ENCODE measurements around the gene CHRNB1.

Gene CHRNB1

GRCh38 chr17:7436556-7437368 is 8.1 kb upstream of the CHRNB1 start:
- in situ Hi-C loops (cut with MboI; ENCODE audit: low sequenced_read_pairs) = no loop called here

GRCh38 chr17:7437369-7437863 is 7.4 kb upstream of the CHRNB1 start:
- in situ Hi-C loops (cut with MboI; ENCODE audit: low sequenced_read_pairs) = no loop called here

GRCh38 chr17:7437950-7438614 is 6.8 kb upstream of the CHRNB1 start:
- in situ Hi-C loops (cut with MboI; ENCODE audit: low sequenced_read_pairs) = no loop called here

GRCh38 chr17:7438656-7439460 is 6.0 kb upstream of the CHRNB1 start:
- in situ Hi-C loops (cut with MboI; ENCODE audit: low sequenced_read_pairs) = no loop called here

DNA sequence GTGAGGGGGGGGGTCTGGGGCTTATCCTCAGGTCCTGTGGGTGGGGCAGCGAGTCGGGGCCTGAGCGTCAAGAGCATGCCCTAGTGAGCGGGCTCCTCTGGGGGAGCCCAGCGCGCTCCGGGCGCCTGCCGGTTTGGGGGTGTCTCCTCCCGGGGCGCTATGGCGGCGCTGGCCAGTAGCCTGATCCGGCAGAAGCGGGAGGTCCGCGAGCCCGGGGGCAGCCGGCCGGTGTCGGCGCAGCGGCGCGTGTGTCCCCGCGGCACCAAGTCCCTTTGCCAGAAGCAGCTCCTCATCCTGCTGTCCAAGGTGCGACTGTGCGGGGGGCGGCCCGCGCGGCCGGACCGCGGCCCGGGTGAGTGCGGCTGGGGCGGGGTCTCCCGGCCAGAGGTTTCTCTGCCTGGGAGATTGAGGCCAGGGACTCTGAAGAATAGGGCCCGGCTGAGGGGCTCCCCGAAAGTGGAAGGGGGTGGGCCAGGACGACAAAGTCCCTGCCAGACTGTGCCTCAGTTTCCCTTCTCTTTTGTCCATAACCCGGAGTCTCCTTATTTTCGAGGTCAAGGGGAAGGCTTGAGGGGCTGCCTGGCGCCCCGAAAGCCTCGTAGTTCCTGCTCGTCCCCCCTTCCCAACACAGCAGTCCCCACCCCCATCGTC is 5.3 kb upstream of the CHRNB1 start, which contains the start of gene FGF11:
TSS of gene FGF11 (plus strand) at position 51 of the 651 bp plus-strand sequence. CDS start at position 160, 109 bp downstream.
- in situ Hi-C loops (cut with MboI; ENCODE audit: low sequenced_read_pairs) = no loop called here

GRCh38 chr17:7440113-7440833 is 4.6 kb upstream of the CHRNB1 start:
- in situ Hi-C loops (cut with MboI; ENCODE audit: low sequenced_read_pairs) = no loop called here

DNA sequence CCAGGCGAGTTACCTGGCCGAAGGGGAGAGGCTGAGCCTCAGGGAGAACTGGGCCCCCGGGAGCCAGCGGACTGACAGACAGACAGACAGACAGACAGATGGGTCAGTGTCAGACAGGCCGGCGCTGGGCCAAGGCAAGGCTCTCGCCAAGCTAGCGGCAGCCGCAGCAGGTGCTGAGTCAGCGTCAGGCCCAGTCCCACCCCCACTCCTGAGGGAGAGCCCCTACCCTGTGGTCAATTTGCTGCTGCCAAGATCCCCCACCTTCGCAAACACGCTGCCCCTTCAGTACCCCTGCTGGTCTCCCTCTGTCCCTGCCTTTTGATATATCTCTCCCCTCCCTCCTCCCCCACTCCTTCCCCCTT is 4.0 kb upstream of the CHRNB1 start:
- in situ Hi-C loops (cut with MboI; ENCODE audit: low sequenced_read_pairs) = no loop called here

- in situ Hi-C loops (cut with MboI; ENCODE audit: low sequenced_read_pairs) = no loop called here
Observed at GRCh38 chr17:7441266-7441665, 3.6 kb upstream of the CHRNB1 start.

DNA sequence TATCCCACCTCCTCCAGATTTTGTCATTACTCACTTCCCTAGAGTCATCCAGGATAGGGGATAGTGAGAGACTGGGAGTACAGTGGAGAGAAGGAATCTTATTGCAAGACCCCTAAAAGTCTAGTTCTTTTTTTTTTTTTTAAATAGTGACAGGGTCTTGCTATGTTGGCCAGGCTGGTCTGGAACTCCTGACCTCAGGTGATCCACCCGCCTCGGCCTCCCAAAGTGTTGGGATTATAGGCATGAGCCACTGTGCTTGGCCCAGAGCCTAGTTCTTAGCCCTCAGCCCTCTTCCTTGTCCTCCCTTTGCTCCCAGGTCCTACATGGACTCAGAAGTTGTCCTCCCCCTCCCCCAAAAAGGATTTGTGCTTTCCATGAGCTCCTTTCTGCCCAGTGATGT is 2.7 kb upstream of the CHRNB1 start:
- in situ Hi-C loops (cut with MboI; ENCODE audit: low sequenced_read_pairs) = no loop called here

DNA sequence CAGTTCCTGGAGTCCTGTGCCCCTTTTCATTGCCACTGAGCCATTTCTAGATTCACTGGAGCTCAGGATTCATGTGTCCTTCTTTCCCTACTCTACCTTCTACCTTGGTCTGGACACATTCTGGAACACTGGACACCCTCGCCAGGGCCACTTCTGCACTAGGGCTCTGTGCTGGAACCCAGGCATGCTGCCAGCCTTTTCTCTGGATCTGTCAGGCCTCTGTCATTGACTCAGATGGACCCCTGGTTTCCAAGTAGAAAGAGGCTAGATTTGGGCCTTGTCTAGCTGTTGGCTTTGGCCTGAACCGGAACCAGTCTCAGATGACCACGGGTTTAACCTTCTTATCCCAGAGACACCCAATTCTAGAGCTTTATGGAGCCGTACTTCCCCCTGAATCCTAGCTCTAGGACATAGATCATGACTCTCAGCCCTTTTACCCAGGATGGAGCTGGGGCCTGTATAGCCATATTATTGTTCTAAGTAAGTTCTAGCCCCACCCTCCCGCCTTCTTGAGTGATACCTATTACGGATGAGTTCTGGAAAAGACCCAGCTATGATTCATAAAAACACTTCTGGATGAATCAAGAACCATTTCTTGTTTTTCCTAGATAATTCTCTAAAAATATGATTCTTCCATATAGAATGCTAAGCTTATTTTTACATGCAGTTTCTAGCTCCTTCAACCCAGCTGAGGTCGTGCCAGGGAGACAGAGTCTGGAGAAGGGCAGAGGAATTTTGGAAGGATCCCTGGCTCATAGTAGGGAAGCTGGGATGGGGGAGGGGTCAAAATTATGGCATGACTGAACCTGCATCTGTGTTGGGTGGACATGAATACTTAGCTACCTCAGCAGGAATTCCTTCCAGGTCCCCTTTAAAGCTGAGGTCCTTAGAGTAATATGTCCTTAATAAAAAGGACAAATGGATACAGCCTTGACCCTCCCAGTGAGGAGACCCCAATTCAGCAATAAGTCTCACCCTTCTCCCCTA is 1.1 kb upstream of the CHRNB1 start:
- in situ Hi-C loops (cut with MboI; ENCODE audit: low sequenced_read_pairs) = no loop called here

GRCh38 chr17:7445619-7445968 is 733 bp downstream of the CHRNB1 start:
- in situ Hi-C loops (cut with MboI; ENCODE audit: low sequenced_read_pairs) = no loop called here

GRCh38 chr17:7448461-7448860 is 3.6 kb downstream of the CHRNB1 start:
- in situ Hi-C loops (cut with MboI; ENCODE audit: low sequenced_read_pairs) = no loop called here

DNA sequence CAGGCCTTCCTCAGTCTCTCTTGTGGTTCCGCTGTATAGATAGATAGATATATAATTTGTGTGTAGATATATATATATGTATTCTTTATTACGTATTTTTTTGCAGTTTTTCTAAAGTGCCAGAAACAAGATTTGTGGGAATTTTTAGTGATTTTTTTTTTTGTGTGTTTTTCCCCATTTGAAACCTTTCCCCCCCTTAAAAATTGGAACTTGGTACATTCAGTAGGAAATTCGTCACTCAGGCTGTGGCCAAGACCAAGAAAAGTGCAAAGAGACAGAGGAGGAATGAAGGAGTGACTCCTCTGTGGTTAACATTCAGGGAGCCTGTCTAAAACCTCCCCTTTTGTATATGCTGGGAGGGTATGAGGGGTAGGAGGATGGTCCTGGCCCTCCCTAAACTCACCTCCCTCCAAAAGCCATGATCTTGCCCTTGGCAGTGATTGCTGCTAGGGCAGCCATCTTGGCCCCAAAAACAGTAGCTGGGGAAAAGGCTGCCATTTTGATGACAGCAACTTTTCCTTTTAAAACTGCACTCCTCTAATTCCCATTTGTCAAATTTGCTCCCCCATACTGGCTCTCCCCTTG is 15.2 kb downstream of the CHRNB1 start:
- in situ Hi-C loops (cut with MboI; ENCODE audit: low sequenced_read_pairs) = no loop called here

DNA sequence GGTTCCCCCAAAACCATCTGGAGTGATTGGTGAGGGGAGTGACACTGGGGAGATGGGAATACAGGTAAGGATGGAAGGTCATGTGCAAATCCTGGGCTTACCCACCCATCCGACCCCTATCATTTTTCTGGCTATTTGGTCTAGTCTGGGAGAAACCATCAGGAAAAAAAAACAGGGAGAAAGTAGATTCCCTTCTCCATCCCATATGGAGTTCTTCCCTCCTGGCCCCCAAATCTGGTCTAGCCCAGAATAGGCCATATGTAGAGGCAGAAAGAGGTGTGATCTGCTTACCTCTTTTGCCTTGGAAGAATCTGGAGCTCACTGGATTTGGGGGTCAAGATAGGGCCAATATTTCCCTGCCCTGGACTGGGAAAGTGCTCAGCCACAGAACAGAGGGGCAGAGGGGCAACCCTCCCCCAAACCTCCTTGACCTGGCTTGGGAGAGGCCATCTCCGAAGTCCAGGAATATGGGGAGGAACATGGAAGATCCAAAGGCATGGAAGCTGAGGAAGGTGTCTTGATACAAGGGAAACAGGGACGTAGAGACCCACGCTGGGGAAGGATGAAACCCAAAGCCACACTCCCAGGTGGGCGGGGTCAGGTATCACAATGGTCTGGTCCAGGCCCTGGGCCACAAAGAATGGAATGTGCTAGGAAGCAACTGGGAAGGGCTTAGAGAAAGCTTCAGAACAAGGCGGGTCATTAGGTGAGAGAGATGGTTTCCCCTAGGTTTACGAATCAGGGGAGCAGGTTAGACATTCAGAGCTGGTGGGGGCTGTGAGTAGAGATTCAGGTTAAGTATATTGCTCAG is 16.2 kb downstream of the CHRNB1 start:
- in situ Hi-C loops (cut with MboI; ENCODE audit: low sequenced_read_pairs) = no loop called here

GRCh38 chr17:7462474-7463371 is 17.9 kb downstream of the CHRNB1 start:
- in situ Hi-C loops (cut with MboI; ENCODE audit: low sequenced_read_pairs) = no loop called here

DNA sequence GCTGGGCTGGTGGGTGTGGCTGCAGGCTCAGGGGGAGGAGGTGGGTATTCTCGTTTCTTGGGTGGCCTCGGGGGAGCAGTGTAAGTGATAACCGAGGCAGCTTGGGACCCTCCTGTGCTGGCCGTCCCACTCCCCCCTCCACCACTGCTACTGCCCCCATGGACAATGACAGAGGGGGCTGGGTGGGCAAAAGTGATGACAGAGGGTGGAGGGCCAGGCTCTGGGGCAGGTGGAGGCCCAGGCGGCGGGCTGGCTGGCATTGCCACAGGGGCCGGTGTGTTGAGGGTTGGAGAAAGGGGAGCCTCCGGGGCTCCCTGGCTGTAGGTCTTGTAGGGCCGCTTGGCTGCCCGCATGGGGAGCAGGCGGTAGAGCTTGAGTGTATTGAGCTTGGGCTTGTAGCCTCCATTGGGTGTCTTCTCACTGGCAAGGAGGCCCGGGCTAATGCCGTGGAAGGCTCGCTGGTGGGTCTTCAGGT is 18.5 kb downstream of the CHRNB1 start:
- in situ Hi-C loops (cut with MboI; ENCODE audit: low sequenced_read_pairs) = no loop called here

- in situ Hi-C loops (cut with MboI; ENCODE audit: low sequenced_read_pairs) = no loop called here
Observed at GRCh38 chr17:7464081-7464480, 19.2 kb downstream of the CHRNB1 start.
